WTC11 (cell line): ENCODE results near the gene DARS2. TPM values are rescaled to one million over a fixed set of nuclear protein-coding genes. Genes with fewer than 3 reads are reported as not detected.

Source experiments
- ATAC-seq: fragments of 200-7000 bp; cut with Tn5 transposase; 2 replicates; pipeline ENCODE4 v1.10.0; 2021; ENCODE audit warnings: mild to moderate bottlenecking, moderate library complexity
- CTCF ChIA-PET: fragments of 300-600 bp; sonication (Branson Sonifier 250); formaldehyde crosslinking; loops from one replicate; lab custom pipeline; 2021; ENCODE audit warnings: antibody characterized with exemption; lab: Charles Lee
- POLR2A ChIA-PET: fragments of 350-600 bp; sonication (Branson Sonifier 250); formaldehyde crosslinking; loops from one replicate; lab custom pipeline; 2021; ENCODE audit warnings: antibody characterized with exemption; lab: Charles Lee
- DNase-seq: peaks from one replicate; pipeline ENCODE4 v3.0.0; 2021; ENCODE audit warnings: low spot score
- H3K27ac Mint-ChIP-seq: 2 replicates; pipeline ENCODE4 v1.8.0; 2021; ENCODE audit warnings: mixed read lengths
- H3K27me3 Mint-ChIP-seq: 2 replicates; pipeline ENCODE4 v1.8.0; 2021; ENCODE audit warnings: low read depth, mild to moderate bottlenecking, moderate library complexity, mixed read lengths
- H3K36me3 Mint-ChIP-seq: 2 replicates; pipeline ENCODE4 v1.8.0; 2021; ENCODE audit warnings: mixed read lengths
- H3K4me1 Mint-ChIP-seq: 2 replicates; pipeline ENCODE4 v1.8.0; 2022; ENCODE audit warnings: mixed read lengths
- H3K4me3 Mint-ChIP-seq: 2 replicates; pipeline ENCODE4 v1.8.0; 2021; ENCODE audit warnings: mild to moderate bottlenecking, moderate library complexity, mixed read lengths
- H3K9me3 Mint-ChIP-seq: 2 replicates; pipeline ENCODE4 v1.8.0; 2021; ENCODE audit warnings: mixed read lengths
- CBFB ChIP-seq: sonication (generic); formaldehyde crosslinking; IDR thresholded peaks from 2 replicates; pipeline ENCODE4 v1.8.1; 2022; ENCODE audit warnings: mild to moderate bottlenecking, low read depth, missing genetic modification reagents
- CREM ChIP-seq: sonication (generic); formaldehyde crosslinking; IDR thresholded peaks from 2 replicates; pipeline ENCODE4 v1.8.1; 2022; ENCODE audit warnings: mild to moderate bottlenecking, missing genetic modification reagents, moderate library complexity
- EMX1 ChIP-seq: fragments of 250-450 bp; sonication (Bioruptor Pico); IDR thresholded peaks from 2 replicates; pipeline ENCODE4 v1.8.0; 2021; ENCODE audit warnings: mild to moderate bottlenecking
- ETV6 ChIP-seq: sonication (generic); formaldehyde crosslinking; IDR thresholded peaks from 2 replicates; pipeline ENCODE4 v1.8.1; 2022; ENCODE audit warnings: mild to moderate bottlenecking, missing genetic modification reagents
- IRF2 ChIP-seq: sonication (generic); formaldehyde crosslinking; IDR thresholded peaks from 2 replicates; pipeline ENCODE4 v1.8.0; 2022; ENCODE audit warnings: low read depth, missing genetic modification reagents, borderline replicate concordance
- MLX ChIP-seq: sonication (generic); formaldehyde crosslinking; IDR thresholded peaks from 2 replicates; pipeline ENCODE4 v1.8.1; 2023; ENCODE audit warnings: mild to moderate bottlenecking, missing genetic modification reagents, moderate library complexity
- NFYB ChIP-seq: sonication (generic); formaldehyde crosslinking; conservative IDR thresholded peaks from 2 replicates; pipeline ENCODE4 v1.8.0; 2022; ENCODE audit warnings: low read depth, missing genetic modification reagents
- PRRX2 ChIP-seq: fragments of 250-450 bp; sonication (Bioruptor Pico); IDR thresholded peaks from 2 replicates; pipeline ENCODE4 v1.8.0; 2021; ENCODE audit warnings: mild to moderate bottlenecking
- SMAD3 ChIP-seq: sonication (generic); formaldehyde crosslinking; IDR thresholded peaks from 2 replicates; pipeline ENCODE4 v1.8.0; 2022; ENCODE audit warnings: missing genetic modification reagents, mild to moderate bottlenecking, borderline replicate concordance
- SP1 ChIP-seq: sonication (generic); formaldehyde crosslinking; conservative IDR thresholded peaks from 2 replicates; pipeline ENCODE4 v1.8.1; 2022; ENCODE audit warnings: missing genetic modification reagents
- TCF7 ChIP-seq: sonication (generic); formaldehyde crosslinking; IDR thresholded peaks from 2 replicates; pipeline ENCODE4 v1.8.0; 2022; ENCODE audit warnings: mild to moderate bottlenecking, low read depth, missing genetic modification reagents, moderate library complexity
- TEAD4 ChIP-seq: sonication (generic); formaldehyde crosslinking; IDR thresholded peaks from 2 replicates; pipeline ENCODE4 v1.8.0; 2022; ENCODE audit warnings: mild to moderate bottlenecking, missing genetic modification reagents
- ZBTB21 ChIP-seq: sonication (generic); formaldehyde crosslinking; IDR thresholded peaks from 2 replicates; pipeline ENCODE4 v1.8.1; 2023; ENCODE audit warnings: mild to moderate bottlenecking, missing genetic modification reagents, borderline replicate concordance
- ZNF232 ChIP-seq: sonication (generic); formaldehyde crosslinking; IDR thresholded peaks from 2 replicates; pipeline ENCODE4 v1.8.0; 2022; ENCODE audit warnings: mild to moderate bottlenecking, missing genetic modification reagents
- ZNF416 ChIP-seq: fragments of 250-450 bp; sonication (Bioruptor Pico); IDR thresholded peaks from 2 replicates; pipeline ENCODE4 v1.9.0; 2021; ENCODE audit warnings: mild to moderate bottlenecking, inconsistent platforms
- total RNA-seq: library from RNA; stranded (reverse); gene quantifications from 3 replicates; pipeline ENCODE4 v1.2.3, GENCODE V29; 2021
- TF ChIP-seq, protein P1 (sequence below): sonication (generic); formaldehyde crosslinking; conservative IDR thresholded peaks from 2 replicates; pipeline ENCODE4 v1.8.1; 2022; ENCODE audit warnings: mild to moderate bottlenecking, missing genetic modification reagents
- TF ChIP-seq, protein P2 (sequence below): fragments of 250-450 bp; sonication (Bioruptor Pico); IDR thresholded peaks from 2 replicates; pipeline ENCODE4 v1.9.0; 2021; ENCODE audit warnings: moderate library complexity, mild to moderate bottlenecking, inconsistent platforms, borderline replicate concordance
- TF ChIP-seq, protein P3 (sequence below): sonication (generic); formaldehyde crosslinking; IDR thresholded peaks from 2 replicates; pipeline ENCODE4 v1.8.0; 2022; ENCODE audit warnings: mild to moderate bottlenecking, missing genetic modification reagents
- TF ChIP-seq, protein P4 (sequence below): sonication (generic); formaldehyde crosslinking; IDR thresholded peaks from 2 replicates; pipeline ENCODE4 v1.8.1; 2022; ENCODE audit warnings: low read depth, missing genetic modification reagents, borderline replicate concordance

Gene DARS2
- total RNA-seq, 1 experiment from 2014 or later, result 38.0 TPM

- POLR2A ChIA-PET, result interaction anchor here (0.6 kb wide), 1 partner anchor 25 kb away, joined by 4 read pairs; no protein-coding TSS in a partner anchor
- TF ChIP-seq PRRX2, result no peak
- TF ChIP-seq, protein P1, sequence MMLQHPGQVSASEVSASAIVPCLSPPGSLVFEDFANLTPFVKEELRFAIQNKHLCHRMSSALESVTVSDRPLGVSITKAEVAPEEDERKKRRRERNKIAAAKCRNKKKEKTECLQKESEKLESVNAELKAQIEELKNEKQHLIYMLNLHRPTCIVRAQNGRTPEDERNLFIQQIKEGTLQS (CRISPR knock-in tag), result no peak
- TF ChIP-seq, protein P2, sequence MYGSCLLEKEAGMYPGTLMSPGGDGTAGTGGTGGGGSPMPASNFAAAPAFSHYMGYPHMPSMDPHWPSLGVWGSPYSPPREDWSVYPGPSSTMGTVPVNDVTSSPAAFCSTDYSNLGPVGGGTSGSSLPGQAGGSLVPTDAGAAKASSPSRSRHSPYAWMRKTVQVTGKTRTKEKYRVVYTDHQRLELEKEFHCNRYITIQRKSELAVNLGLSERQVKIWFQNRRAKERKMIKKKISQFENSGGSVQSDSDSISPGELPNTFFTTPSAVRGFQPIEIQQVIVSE, result no peak
- no peak for TF ChIP-seq TEAD4 (CRISPR knock-in tag)
- TF ChIP-seq ZNF232, result no peak
- TF ChIP-seq NFYB (CRISPR knock-in tag), result no peak
- no peak for TF ChIP-seq TCF7 (CRISPR knock-in tag)
- TF ChIP-seq EMX1 (CRISPR knock-in tag), result no peak
- no peak for TF ChIP-seq IRF2 (CRISPR knock-in tag)
- TF ChIP-seq, all 79 proteins: peak for 0
- H3K36me3 Mint-ChIP-seq, result peaks cover 49% of the 10 kb centered on the region
- H3K27me3 Mint-ChIP-seq, result no peaks in the 10 kb centered on the region
- peaks cover 11% of the 10 kb centered on the region for H3K4me1 Mint-ChIP-seq
- H3K27ac Mint-ChIP-seq, result no peak overlapping the region
- CTCF ChIA-PET, result no interaction called here
- DNase-seq, result no peak
- peaks cover 10% of the 10 kb centered on the region for H3K9me3 Mint-ChIP-seq
- no peak for ATAC-seq
- H3K4me3 Mint-ChIP-seq, result no peak overlapping the region
These were observed 6.0 kb upstream of the DARS2 start for GRCh38 chr1:173818459-173818858.

GRCh38 chr1:173821680-173822079 is 2.8 kb upstream of the DARS2 start:
- ATAC-seq, result no peak
- POLR2A ChIA-PET, result interaction anchor here (0.7 kb wide), 1 partner anchor 1820 kb away, joined by 4 read pairs; no protein-coding TSS in a partner anchor

GRCh38 chr1:173823781-173824314 is 625 bp upstream of the DARS2 start:
- Mint-ChIP-seq H3K4me1 (peaks cover 16% of the 10 kb centered on the region), H3K4me3 (peak overlapping the region; percentile 99), H3K36me3 (peaks cover 32% of the 10 kb centered on the region)
- ATAC-seq (peak; percentile 54), DNase-seq (no peak)
- TF ChIP-seq CREM (CRISPR knock-in tag), result no peak
- TF ChIP-seq SP1, result 0 out of 2 replicates have a peak, but pooled peaks have one; percentile 10
- no peak for TF ChIP-seq ZNF416 (CRISPR knock-in tag)
- TF ChIP-seq, all 79 proteins: peak for 1
- no peaks in the 10 kb centered on the region for H3K9me3 Mint-ChIP-seq
- no peaks in the 10 kb centered on the region for H3K27me3 Mint-ChIP-seq
- ChIA-PET CTCF (interaction anchor here (0.6 to 3.6 kb wide), 5 partner anchors 45 to 459 kb away, joined by 3 to 11 read pairs (median 3); partner anchors contain the start of genes PRDX6 and ZBTB37), POLR2A (interaction anchor here (0.6 to 2.2 kb wide), 8 partner anchors 23 to 394 kb away, joined by 3 to 19 read pairs (median 4); partner anchors contain the start of genes GAS5, KLHL20, PRDX6 and ZBTB37)
- peak overlapping the region; percentile 99 for H3K27ac Mint-ChIP-seq

More at GRCh38 chr1:173821680-173822079, 2.8 kb upstream of the DARS2 start:
- Mint-ChIP-seq H3K27ac (no peak overlapping the region), H3K36me3 (peaks cover 31% of the 10 kb centered on the region), H3K9me3 (no peaks in the 10 kb centered on the region), H3K27me3 (no peaks in the 10 kb centered on the region), H3K4me3 (no peak overlapping the region)
- CTCF ChIA-PET, result no interaction called here
- DNase-seq, result no peak
- TF ChIP-seq MLX (CRISPR knock-in tag), result no peak
- TF ChIP-seq, protein P3, sequence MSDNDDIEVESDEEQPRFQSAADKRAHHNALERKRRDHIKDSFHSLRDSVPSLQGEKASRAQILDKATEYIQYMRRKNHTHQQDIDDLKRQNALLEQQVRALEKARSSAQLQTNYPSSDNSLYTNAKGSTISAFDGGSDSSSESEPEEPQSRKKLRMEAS, result no peak
- TF ChIP-seq ZBTB21 (CRISPR knock-in tag), result no peak
- TF ChIP-seq SMAD3 (CRISPR knock-in tag), result no peak
- no peak for TF ChIP-seq CBFB (CRISPR knock-in tag)
- TF ChIP-seq ETV6, result no peak
- TF ChIP-seq, protein P4, sequence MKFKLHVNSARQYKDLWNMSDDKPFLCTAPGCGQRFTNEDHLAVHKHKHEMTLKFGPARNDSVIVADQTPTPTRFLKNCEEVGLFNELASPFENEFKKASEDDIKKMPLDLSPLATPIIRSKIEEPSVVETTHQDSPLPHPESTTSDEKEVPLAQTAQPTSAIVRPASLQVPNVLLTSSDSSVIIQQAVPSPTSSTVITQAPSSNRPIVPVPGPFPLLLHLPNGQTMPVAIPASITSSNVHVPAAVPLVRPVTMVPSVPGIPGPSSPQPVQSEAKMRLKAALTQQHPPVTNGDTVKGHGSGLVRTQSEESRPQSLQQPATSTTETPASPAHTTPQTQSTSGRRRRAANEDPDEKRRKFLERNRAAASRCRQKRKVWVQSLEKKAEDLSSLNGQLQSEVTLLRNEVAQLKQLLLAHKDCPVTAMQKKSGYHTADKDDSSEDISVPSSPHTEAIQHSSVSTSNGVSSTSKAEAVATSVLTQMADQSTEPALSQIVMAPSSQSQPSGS (CRISPR knock-in tag), result no peak
- TF ChIP-seq, all 79 proteins: peak for 0
- peaks cover 16% of the 10 kb centered on the region for H3K4me1 Mint-ChIP-seq
